ENCODE results near the gene STAM. TPM values are rescaled to one million over a fixed set of nuclear protein-coding genes. Genes with fewer than 3 reads are reported as not detected.
A peak's percentile ranks its signal among the peaks of the same experiment; 100 is the strongest.

STAM gene
- 10 to 100 TPM; 14.4 to 24.7 (median 20.3) TPM for total RNA-seq
- polyA plus RNA-seq = 10 to 100 TPM; 10.7 to 24.0 TPM
- long read RNA-seq, donor 1, transcript STAM-202 (14 exons, 2,972 nt) = major isoform, 18 of 27 reads
- long read RNA-seq, donor 1, partial matches to known transcripts = 4 of 27 reads
- long read RNA-seq, donor 1, other reads (novel, unspliced or antisense) = 5 of 27 reads
- long read RNA-seq, donor 2, partial matches to known transcripts = 0 of 3 reads
- long read RNA-seq, donor 2, other reads (novel, unspliced or antisense) = 0 of 3 reads
- long read RNA-seq, donor 3, transcript STAM-202 (14 exons, 2,972 nt) = major isoform, 17 of 20 reads
- long read RNA-seq, donor 3, partial matches to known transcripts = 1 of 20 reads
- long read RNA-seq, donor 3, other reads (novel, unspliced or antisense) = 2 of 20 reads

- peaks cover 13% of the 10 kb centered on the region for H3K4me1 ChIP-seq (ENCODE audit: insufficient read depth)
- WGBS, 3 donors = 0 to 1% (median 1%) methylated on average over 25 to 37 of the region's 37 CpGs
- TF ChIP-seq CTCF (IDR thresholded peaks at IDR 0.05) = no peak
- peak; percentile 41 for TF ChIP-seq POLR2A (IDR thresholded peaks at IDR 0.05)
These were observed at the start of gene STAM for GRCh38 chr10:17643755-17644484. STAM (plus strand) TSS chr10:17644151; CDS start chr10:17644340, 189 bp downstream.

GRCh38 chr10:17597386-17597785, 46.6 kb upstream of the STAM start:
- 82 to 91% (median 88%) methylated on average over 3 of the region's 3 CpGs for WGBS, 3 donors
- intact Hi-C loops (cut with DNase I) = no loop called here
- H3K27me3 ChIP-seq = no peaks in the 10 kb centered on the region
- TF ChIP-seq CTCF (IDR thresholded peaks at IDR 0.05) = no peak
- TF ChIP-seq EP300 (IDR thresholded peaks at IDR 0.05) = no peak
- no peak for TF ChIP-seq POLR2A (IDR thresholded peaks at IDR 0.05)
- DNase-seq = no peak
- no peaks in the 10 kb centered on the region for H3K4me1 ChIP-seq (ENCODE audit: insufficient read depth)
- H3K27ac ChIP-seq = no peak overlapping the region
- H3K9me3 ChIP-seq = no peaks in the 10 kb centered on the region
- no peak overlapping the region for H3K4me3 ChIP-seq
- H3K36me3 ChIP-seq = no peaks in the 10 kb centered on the region

More at GRCh38 chr10:17643755-17644484, at the start of gene STAM:
- Histone ChIP-seq H3K27me3 (no peaks in the 10 kb centered on the region), H3K4me3 (peak within 1 kb of the TSS; percentile 84), H3K9me3 (no peaks in the 10 kb centered on the region), H3K27ac (peak within 1 kb of the TSS; percentile 90 to 98), H3K36me3 (no peaks in the 10 kb centered on the region)
- intact Hi-C loops (cut with DNase I) = no loop called here
- DNase-seq = peak; percentile 88 to 96 (median 94)

GRCh38 chr10:17599089-17599488, 44.9 kb upstream of the STAM start:
- H3K36me3 ChIP-seq = no peaks in the 10 kb centered on the region
- no peaks in the 10 kb centered on the region for H3K27me3 ChIP-seq
- no peak overlapping the region for H3K4me3 ChIP-seq
- no peaks in the 10 kb centered on the region for H3K4me1 ChIP-seq (ENCODE audit: insufficient read depth)
- TF ChIP-seq POLR2A (IDR thresholded peaks at IDR 0.05) = no peak
- TF ChIP-seq CTCF (IDR thresholded peaks at IDR 0.05) = no peak
- no peak for TF ChIP-seq EP300 (IDR thresholded peaks at IDR 0.05)
- intact Hi-C loops (cut with DNase I) = no loop called here
- H3K9me3 ChIP-seq = no peaks in the 10 kb centered on the region
- WGBS, 3 donors = 22 to 35% (median 24%) methylated on average over 8 of the region's 8 CpGs
- DNase-seq = no peak
- no peak overlapping the region for H3K27ac ChIP-seq

GRCh38 chr10:17605936-17606335, 38.0 kb upstream of the STAM start:
- Histone ChIP-seq H3K4me1 (ENCODE audit: insufficient read depth) (no peaks in the 10 kb centered on the region), H3K9me3 (no peaks in the 10 kb centered on the region), H3K36me3 (no peaks in the 10 kb centered on the region), H3K27me3 (no peaks in the 10 kb centered on the region), H3K4me3 (no peak overlapping the region), H3K27ac (no peak overlapping the region)
- intact Hi-C loops (cut with DNase I) = loop anchor here in 3 of 4 donors (5.0 to 10.0 kb wide), 4 partner anchors 131 to 611 kb away; no protein-coding TSS in a partner anchor
- TF ChIP-seq EP300 (IDR thresholded peaks at IDR 0.05) (no peak), POLR2A (IDR thresholded peaks at IDR 0.05) (no peak), CTCF (IDR thresholded peaks at IDR 0.05) (no peak)
- 78 to 82% (median 79%) methylated on average over 6 of the region's 6 CpGs for WGBS, 3 donors
- DNase-seq = no peak

All from ovary (tissue), 10 donors.